NCI-H1417 treated with DMSO at 0.1 percent for 48 hours (cell line): Measurements from ENCODE around the gene JSRP1.

Experiments
- DNase-seq: peaks from one replicate; lab custom pipeline; 2025; lab: John Stamatoyannopoulos, UW

Gene JSRP1

DNA sequence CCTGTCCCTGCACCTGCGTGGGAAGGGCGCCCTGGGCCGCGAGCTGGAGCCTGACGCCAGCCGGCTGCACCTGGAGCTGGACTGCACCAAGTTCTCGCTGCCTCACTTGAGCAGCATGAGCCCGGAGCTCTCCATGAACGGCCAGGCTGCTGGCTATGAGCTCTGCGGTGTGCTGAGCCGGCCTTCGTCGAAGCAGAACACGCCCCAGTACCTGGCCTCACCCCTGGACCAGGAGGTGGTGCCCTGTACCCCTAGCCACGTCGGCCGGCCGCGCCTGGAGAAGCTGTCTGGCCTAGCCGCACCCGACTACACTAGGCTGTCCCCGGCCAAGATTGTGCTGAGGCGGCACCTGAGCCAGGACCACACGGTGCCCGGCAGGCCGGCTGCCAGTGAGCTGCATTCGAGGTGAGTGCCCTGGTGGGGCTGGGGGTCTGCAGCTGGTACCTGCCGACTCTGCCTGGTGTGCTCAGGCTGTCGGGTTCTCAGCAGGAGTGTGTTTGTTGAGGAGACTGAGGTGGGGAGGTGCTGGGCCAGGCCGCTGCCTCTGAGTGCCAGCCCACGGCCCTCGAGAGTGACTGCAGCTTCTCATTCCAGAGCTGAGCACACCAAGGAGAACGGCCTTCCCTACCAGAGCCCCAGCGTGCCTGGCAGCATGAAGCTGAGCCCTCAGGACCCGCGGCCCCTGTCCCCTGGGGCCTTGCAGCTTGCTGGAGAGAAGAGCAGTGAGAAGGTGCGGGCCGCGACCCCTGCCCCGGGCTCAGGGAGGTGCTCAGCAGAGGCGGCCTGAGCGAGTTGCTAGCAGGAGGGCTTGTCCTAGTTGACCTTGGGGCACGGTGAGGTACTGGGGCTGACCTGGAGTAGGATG is 39.6 kb downstream of the JSRP1 start:
- no peak for DNase-seq

DNA sequence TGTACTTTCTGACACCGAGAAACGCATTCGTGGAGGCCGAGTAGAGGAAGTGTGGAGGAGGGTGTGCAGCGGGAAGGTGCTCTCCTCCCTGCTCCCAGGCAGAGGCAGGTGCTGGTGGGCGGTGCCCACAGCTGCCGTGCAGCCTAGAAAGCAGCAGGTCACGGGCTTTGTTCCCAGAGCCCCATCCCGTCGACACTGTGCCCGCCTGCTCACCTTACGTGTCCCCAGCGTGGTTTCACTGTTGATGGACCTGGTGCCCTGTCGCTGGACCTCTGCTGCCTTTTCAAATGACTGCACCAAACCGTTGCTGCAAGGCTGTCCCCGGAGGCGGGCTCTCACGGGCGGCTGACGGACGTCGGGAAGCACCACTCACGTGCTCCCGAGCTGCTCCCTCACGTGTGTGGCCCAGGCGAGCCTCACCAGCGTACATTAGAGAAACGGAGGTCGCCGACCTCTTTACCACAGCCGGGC is 40.9 kb downstream of the JSRP1 start:
- DNase-seq, result no peak

DNA sequence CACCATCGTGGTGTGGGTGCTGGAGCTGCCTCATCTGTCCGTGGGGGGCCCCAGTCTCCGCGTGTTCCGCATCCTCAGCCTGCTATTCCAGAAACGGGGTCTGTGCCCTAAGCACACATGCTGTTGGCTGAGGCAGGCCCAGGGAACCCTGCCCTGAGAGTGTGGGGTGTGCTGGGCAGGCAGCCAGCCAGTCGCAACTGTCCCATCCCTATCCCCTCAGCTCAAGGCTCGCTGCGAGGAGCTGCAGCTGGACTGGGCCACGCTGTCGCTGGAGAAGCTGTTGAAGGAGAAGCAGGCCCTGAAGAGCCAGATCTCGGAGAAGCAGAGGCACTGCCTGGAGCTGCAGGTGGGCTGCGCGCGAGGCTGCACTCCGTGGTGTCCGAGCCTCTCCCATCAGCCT is 42.0 kb downstream of the JSRP1 start:
- DNase-seq, result no peak

DNA sequence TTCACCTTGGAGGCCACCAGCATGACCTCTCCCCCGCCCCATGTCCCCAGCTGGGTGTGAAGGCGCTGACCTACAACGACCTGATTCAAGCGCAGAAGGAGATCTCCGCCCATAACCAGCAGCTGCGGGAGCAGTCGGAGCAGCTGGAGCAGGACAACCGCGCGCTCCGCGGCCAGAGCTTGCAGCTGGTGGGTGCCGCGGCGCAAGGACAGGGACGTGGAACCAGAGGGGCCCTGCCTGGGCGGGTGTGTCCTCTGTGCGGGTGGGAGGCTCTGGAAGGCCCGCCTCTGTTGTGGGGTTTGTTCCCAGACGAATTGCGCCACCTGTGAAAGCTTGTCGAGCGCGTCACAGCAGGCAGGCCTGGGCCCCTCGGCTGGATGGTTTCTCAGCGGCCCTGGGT is 42.4 kb downstream of the JSRP1 start:
- DNase-seq, result no peak

DNA sequence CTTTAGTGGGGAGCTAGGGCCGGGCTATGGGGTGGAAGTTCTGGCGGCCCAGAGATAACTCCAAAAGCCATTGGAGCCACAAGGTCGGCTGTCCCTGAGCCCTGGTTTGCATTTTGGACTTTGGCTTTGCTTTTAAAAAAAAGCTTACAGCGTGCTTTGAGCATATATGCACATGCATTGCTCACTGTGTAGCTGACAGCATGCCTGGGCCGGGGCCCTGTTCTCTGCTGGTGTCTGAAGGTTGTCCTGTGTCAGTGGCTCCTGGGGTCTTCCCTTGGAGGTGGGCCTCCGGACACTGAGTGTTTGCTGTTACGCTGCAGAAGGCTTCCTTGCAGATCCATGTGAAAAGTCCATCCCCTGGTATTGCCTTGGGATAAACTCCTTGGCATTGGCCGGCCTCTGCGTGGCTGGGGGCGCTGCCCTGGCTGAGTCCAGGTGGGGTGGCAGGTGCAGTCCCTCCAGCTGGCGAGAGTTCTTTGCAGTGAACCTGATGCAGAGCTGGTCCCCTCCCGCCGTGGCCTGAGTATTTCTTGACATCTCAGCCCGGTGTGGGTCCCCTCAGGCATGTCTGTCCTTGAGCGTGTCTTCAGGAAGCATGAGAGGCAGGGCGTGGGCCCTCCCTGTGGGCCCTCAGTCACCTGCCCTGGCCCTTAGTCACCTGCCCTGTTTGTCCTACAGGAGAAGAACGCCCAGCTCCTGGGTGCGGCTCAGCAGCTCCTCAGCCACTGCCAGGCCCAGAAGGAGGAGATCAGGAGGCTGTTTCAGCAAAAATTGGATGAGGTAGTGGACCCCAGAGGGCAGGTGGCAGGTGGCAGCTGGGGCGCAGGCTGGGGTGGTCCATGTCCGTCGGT is 43.1 kb downstream of the JSRP1 start:
- no peak for DNase-seq

DNA sequence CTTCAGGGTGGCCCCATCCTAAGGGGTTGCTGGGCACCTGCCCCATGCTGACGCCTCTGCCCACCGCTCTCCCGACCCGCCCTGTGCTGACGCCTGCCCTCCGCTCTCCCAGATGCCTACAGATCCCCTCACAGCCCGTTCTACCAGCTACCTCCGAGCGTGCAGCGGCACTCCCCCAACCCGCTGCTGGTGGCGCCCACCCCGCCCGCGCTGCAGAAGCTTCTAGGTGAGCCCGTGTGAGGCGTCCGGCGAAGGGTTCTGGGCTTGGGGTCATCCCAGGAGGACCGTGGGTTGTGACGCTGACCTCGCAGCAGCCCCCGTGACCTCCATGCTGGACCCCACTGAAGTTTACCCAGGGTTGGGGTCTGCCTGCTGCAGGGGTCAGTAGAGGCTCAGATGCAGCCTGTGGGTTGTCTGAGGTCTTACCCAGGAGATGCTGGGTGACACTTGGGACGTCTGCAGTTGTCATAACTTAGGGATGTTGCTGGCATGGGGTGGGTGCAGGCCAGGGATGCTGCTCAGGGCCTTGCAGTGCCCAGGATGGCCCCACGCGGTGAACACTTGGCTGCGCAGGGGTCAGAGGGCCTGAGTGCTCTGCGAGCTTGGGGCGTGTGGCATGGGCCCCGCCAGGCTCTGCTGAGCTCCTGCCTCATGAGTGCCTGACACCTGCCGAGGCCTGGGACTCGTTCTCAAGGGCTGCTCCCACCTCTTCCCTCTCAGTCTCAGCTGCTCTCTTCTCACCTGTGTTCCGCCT is 45.1 kb downstream of the JSRP1 start:
- DNase-seq, result no peak

DNA sequence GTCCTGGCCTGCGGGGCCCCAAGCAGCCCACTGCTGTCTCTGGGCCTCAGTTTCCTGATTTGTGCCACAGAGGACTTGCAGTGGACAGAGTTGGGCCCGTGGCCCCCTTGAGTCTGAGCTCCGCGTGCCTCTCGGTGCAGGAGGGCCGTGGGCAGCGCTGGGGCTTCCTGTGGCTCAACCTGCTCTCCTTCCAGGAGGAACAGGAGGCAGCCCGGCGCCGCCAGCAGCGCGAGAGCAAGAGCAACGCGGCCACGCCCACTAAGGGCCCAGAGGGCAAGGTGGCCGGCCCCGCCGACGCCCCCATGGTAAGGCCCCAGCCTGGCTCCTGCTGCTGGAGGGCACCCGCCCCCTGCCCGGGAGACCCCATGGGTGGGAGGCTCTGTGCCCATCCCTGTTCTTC is 46.0 kb downstream of the JSRP1 start:
- no peak for DNase-seq

DNA sequence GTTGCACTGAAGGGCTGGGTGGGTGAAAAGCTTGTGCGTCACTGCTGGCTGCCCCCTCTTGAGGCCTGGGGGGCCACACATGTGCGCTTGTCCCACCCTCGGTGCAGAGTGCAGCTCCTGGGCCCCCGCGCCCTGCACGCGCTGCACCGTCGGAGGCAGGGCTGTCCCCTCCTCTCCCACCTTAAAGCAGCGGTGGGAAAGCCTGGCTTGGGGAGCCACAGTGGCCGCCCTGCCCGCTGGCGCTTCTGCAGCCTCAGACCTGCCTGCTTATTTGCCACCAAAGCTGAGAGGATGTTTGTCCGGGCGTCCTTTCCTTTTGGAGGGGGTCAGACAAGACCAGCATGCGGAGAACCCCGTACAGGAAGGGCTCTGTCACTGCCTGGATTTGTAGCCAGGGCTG is 46.8 kb downstream of the JSRP1 start:
- no peak for DNase-seq

DNA sequence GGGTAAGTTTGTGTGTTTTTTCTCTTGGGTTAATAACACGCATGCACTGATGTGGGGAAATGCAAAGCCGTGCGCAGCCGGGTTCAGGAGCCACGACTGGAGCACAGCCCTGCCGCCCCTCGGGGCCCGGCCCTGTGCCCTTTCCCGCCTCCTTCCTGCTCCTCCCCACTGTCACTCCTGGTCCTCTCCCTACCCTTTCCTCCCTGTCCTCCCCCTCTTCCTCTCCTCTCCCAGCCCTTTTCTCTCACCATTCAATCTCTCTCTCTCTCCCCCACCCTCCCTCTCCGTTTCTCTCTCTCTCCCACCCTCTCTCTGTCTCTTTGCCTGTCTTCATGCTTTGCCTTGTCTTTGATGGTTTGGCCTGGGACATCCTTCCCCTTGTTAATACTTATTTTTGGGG is 47.2 kb downstream of the JSRP1 start:
- DNase-seq, result no peak

DNA sequence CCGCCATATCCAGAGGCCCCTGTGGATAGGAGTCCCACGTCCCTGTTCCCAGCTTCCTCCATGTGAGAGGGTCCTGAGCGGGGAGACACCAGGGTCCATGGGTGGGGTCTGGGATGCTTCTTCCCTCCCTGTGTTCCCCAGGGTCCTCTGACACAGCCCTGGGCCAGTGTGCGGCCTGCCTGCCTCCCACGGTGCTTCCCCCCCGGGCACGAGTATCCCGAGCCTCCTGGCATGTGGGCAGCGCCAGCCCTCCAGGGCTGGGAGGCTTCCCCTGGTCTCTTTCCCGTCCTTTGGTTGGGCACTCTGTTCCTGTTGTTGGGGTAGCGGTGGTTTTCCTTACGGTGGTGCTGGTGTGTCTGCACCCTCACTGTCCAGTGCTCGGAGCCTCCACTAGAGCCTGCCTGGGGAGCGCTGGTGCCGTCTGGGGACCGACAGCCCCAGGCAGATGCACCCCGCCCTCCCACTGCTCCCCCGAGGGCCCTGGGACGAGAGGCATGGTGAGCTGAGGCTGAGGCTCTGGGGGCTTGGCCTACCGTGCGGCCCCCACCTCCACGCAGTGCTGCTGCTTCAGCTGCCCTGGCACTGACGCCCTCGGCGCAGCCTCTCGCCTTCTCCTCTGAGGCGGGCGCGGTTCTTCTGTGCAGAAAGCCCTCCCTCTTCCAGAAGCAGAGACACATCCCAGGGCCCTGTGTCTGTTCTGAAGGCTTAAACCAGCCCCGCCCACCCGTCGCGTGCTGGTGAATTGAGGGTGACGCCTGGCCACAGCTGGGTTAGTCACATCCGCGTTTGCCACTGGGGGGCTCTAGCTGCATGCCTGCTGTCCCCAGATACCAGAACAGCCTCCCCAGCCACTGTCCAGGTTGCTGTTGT is 48.0 kb downstream of the JSRP1 start:
- no peak for DNase-seq

DNA sequence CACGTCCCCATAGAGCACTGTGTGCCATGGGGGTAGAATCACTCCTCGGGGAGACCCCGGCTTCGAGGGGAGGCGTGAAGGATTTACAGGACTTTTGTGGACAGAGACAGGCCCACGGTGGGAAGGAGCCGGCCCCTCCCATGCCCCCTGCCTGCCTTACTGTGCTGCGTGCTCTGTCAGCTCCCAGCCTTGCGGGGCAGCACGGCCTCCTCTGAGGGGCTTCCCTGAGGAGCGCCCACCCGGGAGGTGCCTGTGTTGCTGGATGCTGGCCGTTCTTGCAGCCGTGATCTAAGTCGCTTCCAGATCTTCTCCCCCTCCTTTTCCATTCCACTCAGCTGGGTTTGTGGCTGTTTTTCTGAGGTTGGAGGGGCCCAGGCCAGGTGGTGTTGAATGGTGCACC is 49.2 kb downstream of the JSRP1 start:
- no peak for DNase-seq

DNA sequence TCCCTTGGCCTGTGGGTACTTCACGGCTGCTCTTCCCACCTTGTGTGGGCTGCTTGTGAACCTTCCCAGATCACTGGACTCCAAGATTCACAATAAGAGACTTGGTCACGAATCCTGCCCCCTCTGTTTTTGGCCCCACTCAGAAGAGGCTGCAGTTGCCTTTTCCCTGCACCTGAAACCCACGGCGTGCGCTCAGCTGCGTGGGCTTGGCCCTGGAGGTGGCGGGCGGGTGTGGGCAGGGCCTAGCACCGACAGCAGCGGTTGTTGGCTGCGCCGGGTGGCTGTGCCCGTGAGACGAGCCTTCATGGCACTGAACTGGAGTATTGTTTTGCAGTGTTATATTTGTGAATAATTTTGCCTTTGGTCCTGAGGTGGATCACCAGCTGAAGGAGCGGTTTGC is 53.9 kb downstream of the JSRP1 start:
- no peak for DNase-seq
